Activated CD8-positive, alpha-beta T cell treated with anti-CD3 and anti-CD28 coated beads for 36 hours (primary cell): ENCODE results near the gene SHROOM3. TPM values are rescaled to one million over a fixed set of nuclear protein-coding genes. Genes with fewer than 3 reads are reported as not detected.

ENCODE experiments used
- ATAC-seq: fragments of 200-7000 bp; cut with Tn5 transposase; one replicate; pipeline ENCODE4 v1.10.0; 2021; ENCODE audit warnings: mild to moderate bottlenecking, moderate library complexity
- CTCF ChIA-PET: fragments of 350-600 bp; sonication (Branson Sonifier 250); formaldehyde crosslinking; loops from one replicate; lab custom pipeline; 2021; ENCODE audit warnings: antibody characterized with exemption; lab: Charles Lee
- POLR2A ChIA-PET: fragments of 350-600 bp; sonication (Branson Sonifier 250); formaldehyde crosslinking; loops from one replicate; lab custom pipeline; 2021; ENCODE audit warnings: antibody characterized with exemption; lab: Charles Lee
- DNase-seq: peaks from one replicate; pipeline ENCODE4 v3.0.0-alpha.2; 2020
- H3K27ac Mint-ChIP-seq: one replicate; pipeline ENCODE4 v1.8.0; 2021; ENCODE audit warnings: mild to moderate bottlenecking, mixed read lengths
- H3K27me3 Mint-ChIP-seq: one replicate; pipeline ENCODE4 v1.8.0; 2021; ENCODE audit warnings: mixed read lengths
- H3K36me3 Mint-ChIP-seq: one replicate; pipeline ENCODE4 v1.8.0; 2021; ENCODE audit warnings: low read depth, mixed read lengths
- H3K4me1 Mint-ChIP-seq: one replicate; pipeline ENCODE4 v1.8.0; 2021; ENCODE audit warnings: low read depth, mixed read lengths
- H3K4me3 Mint-ChIP-seq: one replicate; pipeline ENCODE4 v1.8.0; 2021; ENCODE audit warnings: mild to moderate bottlenecking, moderate library complexity, mixed read lengths
- H3K9me3 Mint-ChIP-seq: one replicate; pipeline ENCODE4 v1.8.0; 2021; ENCODE audit warnings: mixed read lengths
- CTCF ChIP-seq: fragments of 200-600 bp; IDR thresholded peaks from one replicate; pipeline ENCODE4 v1.8.0; 2022; ENCODE audit warnings: antibody characterized with exemption, mild to moderate bottlenecking
- intact Hi-C: fragments of 100-400 bp; cut with micrococcal nuclease; formaldehyde crosslinking; loops from one replicate; pipeline ENCODE4 v1.10.0; 2022
- total RNA-seq, 2 experiments: library from RNA; stranded (reverse); gene quantifications; one replicate each; pipeline ENCODE4 v1.2.3, GENCODE V29; 2021

SHROOM3 gene
- total RNA-seq, 2 experiments from 2014 or later, result not detected

GRCh38 chr4:76515975-76516843 is 81.2 kb downstream of the SHROOM3 start:
- peaks cover 6% of the 10 kb centered on the region for H3K9me3 Mint-ChIP-seq
- no peaks in the 10 kb centered on the region for H3K36me3 Mint-ChIP-seq
- ChIA-PET POLR2A (no interaction called here), CTCF (no interaction called here)
- no peak for TF ChIP-seq CTCF
- ATAC-seq (no peak), DNase-seq (no peak)
- no peak overlapping the region for H3K4me3 Mint-ChIP-seq
- no peak overlapping the region for H3K27ac Mint-ChIP-seq
- no peaks in the 10 kb centered on the region for H3K27me3 Mint-ChIP-seq
- H3K4me1 Mint-ChIP-seq, result no peaks in the 10 kb centered on the region
- intact Hi-C loops, result loop anchor here (10.0 kb wide), 2 partner anchors 529 to 689 kb away; no protein-coding TSS in a partner anchor

- intact Hi-C loops, result loop anchor here (10.0 kb wide), 2 partner anchors 527 to 687 kb away; no protein-coding TSS in a partner anchor
These were observed 83.2 kb downstream of the SHROOM3 start for GRCh38 chr4:76518241-76518640.

GRCh38 chr4:76523593-76523992 is 88.6 kb downstream of the SHROOM3 start:
- DNase-seq, result no peak
- ATAC-seq, result no peak
- Mint-ChIP-seq H3K27ac (no peak overlapping the region), H3K4me1 (no peaks in the 10 kb centered on the region), H3K4me3 (no peak overlapping the region), H3K27me3 (peaks cover 2% of the 10 kb centered on the region), H3K36me3 (no peaks in the 10 kb centered on the region), H3K9me3 (no peaks in the 10 kb centered on the region)
- intact Hi-C loops, result no loop called here
- ChIA-PET POLR2A (no interaction called here), CTCF (no interaction called here)
- TF ChIP-seq CTCF, result no peak

More at GRCh38 chr4:76518241-76518640, 83.2 kb downstream of the SHROOM3 start:
- Mint-ChIP-seq H3K9me3 (peaks cover 6% of the 10 kb centered on the region), H3K27ac (no peak overlapping the region), H3K4me1 (no peaks in the 10 kb centered on the region), H3K4me3 (no peak overlapping the region), H3K27me3 (no peaks in the 10 kb centered on the region), H3K36me3 (no peaks in the 10 kb centered on the region)
- DNase-seq (no peak), ATAC-seq (no peak)
- CTCF ChIA-PET, result interaction anchor here (1.2 kb wide), 1 partner anchor 338 kb away, joined by 3 read pairs; no protein-coding TSS in a partner anchor
- POLR2A ChIA-PET, result no interaction called here
- no peak for TF ChIP-seq CTCF

GRCh38 chr4:76525751-76526150 is 90.7 kb downstream of the SHROOM3 start:
- DNase-seq (no peak), ATAC-seq (no peak)
- H3K4me1 Mint-ChIP-seq, result no peaks in the 10 kb centered on the region
- ChIA-PET POLR2A (no interaction called here), CTCF (no interaction called here)
- intact Hi-C loops, result no loop called here
- peaks cover 2% of the 10 kb centered on the region for H3K27me3 Mint-ChIP-seq
- no peak overlapping the region for H3K27ac Mint-ChIP-seq
- H3K36me3 Mint-ChIP-seq, result no peaks in the 10 kb centered on the region
- H3K9me3 Mint-ChIP-seq, result no peaks in the 10 kb centered on the region
- no peak for TF ChIP-seq CTCF
- no peak overlapping the region for H3K4me3 Mint-ChIP-seq

- TF ChIP-seq CTCF, result no peak
- Mint-ChIP-seq H3K36me3 (no peaks in the 10 kb centered on the region), H3K4me1 (no peaks in the 10 kb centered on the region), H3K27ac (no peak overlapping the region), H3K27me3 (peaks cover 2% of the 10 kb centered on the region), H3K4me3 (no peak overlapping the region), H3K9me3 (no peaks in the 10 kb centered on the region)
- DNase-seq (no peak), ATAC-seq (no peak)
- ChIA-PET CTCF (no interaction called here), POLR2A (no interaction called here)
- intact Hi-C loops, result no loop called here
These were observed 91.6 kb downstream of the SHROOM3 start for GRCh38 chr4:76526585-76526990.
